Peyer's patch (tissue), 4 donors: ENCODE results near the gene IQGAP3.

Experiments
- CTCF ChIP-seq, 6 experiments: fragments of 450-650 bp in 4 of 6; fragments of 200-600 bp in 2 of 6; sonication (generic) in 1 of 6; IDR thresholded peaks; one replicate each; pipeline ENCODE4 v1.5.1; 2017 to 2019; ENCODE audit warnings: antibody characterized with exemption in 6 of 6, mild to moderate bottlenecking in 3 of 6, moderate library complexity in 1 of 6
- POLR2A ChIP-seq, 2 donors: fragments of 450-650 bp; IDR thresholded peaks; one replicate each; pipeline ENCODE4 v1.5.1; 2017; ENCODE audit warnings: antibody characterized with exemption in 2 of 2, mild to moderate bottlenecking in 2 of 2, moderate library complexity in 2 of 2

GRCh38 chr1:156601892-156602291 lies 29.5 kb upstream of the IQGAP3 start:
- TF ChIP-seq CTCF (IDR thresholded peaks at IDR 0.05) (no peak), POLR2A (IDR thresholded peaks at IDR 0.05) (no peak)
